ENCODE results near the gene CECR2. TPM values are rescaled to one million over a fixed set of nuclear protein-coding genes. Genes with fewer than 3 reads are reported as not detected.
"Not testable (repeated sequence)": the region's sequence is repeated elsewhere in the genome, so short reads cannot be mapped to it uniquely, and the experiment has no call there.

Gene CECR2
- total RNA-seq, 1 experiment from 2014 or later, result 4.1 TPM

DNA sequence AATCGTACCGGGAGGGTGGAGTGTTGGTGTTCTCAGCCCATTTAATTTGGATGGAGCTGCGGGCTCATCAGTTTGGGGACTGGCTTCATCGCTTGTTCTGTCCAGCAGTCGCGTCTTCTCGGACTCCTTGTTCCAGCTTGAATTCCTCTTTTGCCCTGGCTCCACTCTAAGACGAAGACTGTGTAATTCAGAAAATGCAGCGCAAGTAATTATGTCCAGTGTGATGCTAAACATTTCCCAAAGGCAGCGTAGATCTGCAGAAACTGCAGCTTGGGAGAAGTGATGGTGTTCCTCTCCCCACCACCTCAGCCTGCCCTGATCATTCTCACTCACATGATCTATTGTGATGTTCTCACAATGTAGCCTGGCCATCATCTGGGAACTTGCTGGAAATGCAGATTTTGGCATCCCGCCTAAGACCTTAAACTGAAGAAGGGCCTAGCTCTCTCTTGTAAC, 194.7 kb downstream of the CECR2 start:
- BruUV-seq (replicated peaks), result no TSS peak
- peak; percentile 25 for DNase-seq (ENCODE audit: low spot score)
- Histone ChIP-seq H3K27me3 (replicated peaks; ENCODE audit: insufficient read depth, low read depth, low read length, poor library complexity) (no peaks in the 10 kb centered on the region), H3K36me3 (ENCODE audit: insufficient read depth, low read length, poor library complexity, severe bottlenecking) (no peaks in the 10 kb centered on the region), H3K4me3 (ENCODE audit: low read depth, low read length, poor library complexity, severe bottlenecking) (no peak overlapping the region), H3K4me1 (ENCODE audit: insufficient read depth, low read length, poor library complexity, severe bottlenecking) (no peaks in the 10 kb centered on the region), H3K9me3 (ENCODE audit: low read depth, low read length, poor library complexity, severe bottlenecking) (no peaks in the 10 kb centered on the region), H3K27ac (ENCODE audit: low read depth, low read length, poor library complexity, severe bottlenecking) (no peak overlapping the region)
- TF ChIP-seq, protein P1, sequence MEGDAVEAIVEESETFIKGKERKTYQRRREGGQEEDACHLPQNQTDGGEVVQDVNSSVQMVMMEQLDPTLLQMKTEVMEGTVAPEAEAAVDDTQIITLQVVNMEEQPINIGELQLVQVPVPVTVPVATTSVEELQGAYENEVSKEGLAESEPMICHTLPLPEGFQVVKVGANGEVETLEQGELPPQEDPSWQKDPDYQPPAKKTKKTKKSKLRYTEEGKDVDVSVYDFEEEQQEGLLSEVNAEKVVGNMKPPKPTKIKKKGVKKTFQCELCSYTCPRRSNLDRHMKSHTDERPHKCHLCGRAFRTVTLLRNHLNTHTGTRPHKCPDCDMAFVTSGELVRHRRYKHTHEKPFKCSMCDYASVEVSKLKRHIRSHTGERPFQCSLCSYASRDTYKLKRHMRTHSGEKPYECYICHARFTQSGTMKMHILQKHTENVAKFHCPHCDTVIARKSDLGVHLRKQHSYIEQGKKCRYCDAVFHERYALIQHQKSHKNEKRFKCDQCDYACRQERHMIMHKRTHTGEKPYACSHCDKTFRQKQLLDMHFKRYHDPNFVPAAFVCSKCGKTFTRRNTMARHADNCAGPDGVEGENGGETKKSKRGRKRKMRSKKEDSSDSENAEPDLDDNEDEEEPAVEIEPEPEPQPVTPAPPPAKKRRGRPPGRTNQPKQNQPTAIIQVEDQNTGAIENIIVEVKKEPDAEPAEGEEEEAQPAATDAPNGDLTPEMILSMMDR (conservative IDR thresholded peaks at IDR 0.05; ENCODE audit: low read depth, low read length), result no peak
- no peak for TF ChIP-seq EZH2 (IDR thresholded peaks at IDR 0.05; ENCODE audit: borderline replicate concordance, low read depth, low read length, poor library complexity, severe bottlenecking)
- intact Hi-C loops (cut with micrococcal nuclease; ENCODE audit: unreplicated experiment), result no loop called here
- ChIA-PET CTCF (no interaction called here), POLR2A (ENCODE audit: low non-redundant PET) (no interaction called here)

DNA sequence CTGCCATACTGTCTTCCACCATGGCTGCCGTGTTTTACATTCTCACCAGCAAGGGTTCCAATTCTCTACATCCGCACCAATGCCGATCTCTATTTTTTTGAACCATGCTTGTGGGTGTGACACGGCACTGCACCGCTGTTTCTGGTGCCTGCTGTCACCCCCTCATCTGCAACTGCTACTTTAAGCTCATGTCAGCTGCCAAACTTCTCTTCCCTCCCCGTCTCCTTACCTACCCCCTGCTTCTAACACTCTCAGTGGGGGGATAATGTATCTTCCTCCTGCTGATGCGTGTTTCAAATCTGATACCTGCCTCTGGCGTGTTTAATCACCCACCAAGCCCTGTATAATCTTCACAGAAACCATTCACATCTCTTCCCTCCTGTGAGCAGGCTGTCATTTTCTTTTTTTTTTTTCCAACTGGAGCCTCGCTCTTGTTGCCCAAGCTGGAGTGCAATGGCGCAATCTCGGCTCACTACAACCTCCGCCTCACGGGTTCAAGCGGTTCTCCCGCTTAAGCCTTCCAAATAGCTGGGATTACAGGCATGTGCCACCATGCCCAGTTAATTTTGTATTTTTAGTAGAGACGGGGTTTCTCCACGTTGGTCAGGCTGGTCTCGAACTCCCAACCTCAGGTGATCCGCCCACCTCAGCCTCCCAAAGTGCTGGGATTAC, 196.9 kb downstream of the CECR2 start:
- H3K36me3 ChIP-seq (ENCODE audit: insufficient read depth, low read length, poor library complexity, severe bottlenecking); H3K9me3 ChIP-seq (ENCODE audit: low read depth, low read length, poor library complexity, severe bottlenecking); CTCF ChIA-PET; H3K4me3 ChIP-seq (ENCODE audit: low read depth, low read length, poor library complexity, severe bottlenecking); intact Hi-C loops (cut with micrococcal nuclease; ENCODE audit: unreplicated experiment); H3K27ac ChIP-seq (ENCODE audit: low read depth, low read length, poor library complexity, severe bottlenecking); H3K27me3 ChIP-seq (replicated peaks; ENCODE audit: insufficient read depth, low read depth, low read length, poor library complexity); DNase-seq (ENCODE audit: low spot score); POLR2A ChIA-PET (ENCODE audit: low non-redundant PET); BruUV-seq (replicated peaks): not testable (repeated sequence)
- H3K4me1 ChIP-seq (ENCODE audit: insufficient read depth, low read length, poor library complexity, severe bottlenecking), result peaks cover 19% of the 10 kb centered on the region

DNA sequence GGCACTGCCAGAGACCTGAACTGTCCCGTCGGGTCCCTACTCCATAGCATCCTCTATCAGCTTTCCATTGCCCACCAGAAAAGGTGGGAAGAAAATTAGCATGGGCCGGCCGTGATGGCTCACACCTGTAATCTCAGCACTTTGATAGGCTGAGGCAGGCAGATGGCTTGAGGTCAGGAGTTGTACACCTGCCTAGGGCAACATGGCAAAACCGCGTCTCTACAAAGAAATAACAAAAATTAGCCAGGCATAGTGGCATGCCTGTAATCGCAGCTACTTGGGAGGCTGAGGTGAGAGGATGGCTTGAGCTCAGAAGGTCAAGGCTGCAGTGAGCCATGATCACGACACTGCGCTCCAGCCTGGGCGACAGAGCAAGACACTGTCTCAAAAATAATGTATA, 197.5 kb downstream of the CECR2 start:
- no peak overlapping the region for H3K27ac ChIP-seq (ENCODE audit: low read depth, low read length, poor library complexity, severe bottlenecking)
- no peak overlapping the region for H3K4me3 ChIP-seq (ENCODE audit: low read depth, low read length, poor library complexity, severe bottlenecking)
- intact Hi-C loops (cut with micrococcal nuclease; ENCODE audit: unreplicated experiment), result no loop called here
- no peak for TF ChIP-seq EZH2 (IDR thresholded peaks at IDR 0.05; ENCODE audit: borderline replicate concordance, low read depth, low read length, poor library complexity, severe bottlenecking)
- TF ChIP-seq, protein P1 (conservative IDR thresholded peaks at IDR 0.05; ENCODE audit: low read depth, low read length), result no peak
- ChIA-PET POLR2A (ENCODE audit: low non-redundant PET) (no interaction called here), CTCF (no interaction called here)
- H3K4me1 ChIP-seq (ENCODE audit: insufficient read depth, low read length, poor library complexity, severe bottlenecking), result peaks cover 22% of the 10 kb centered on the region
- DNase-seq (ENCODE audit: low spot score), result no peak
- no peaks in the 10 kb centered on the region for H3K9me3 ChIP-seq (ENCODE audit: low read depth, low read length, poor library complexity, severe bottlenecking)
- no peaks in the 10 kb centered on the region for H3K27me3 ChIP-seq (replicated peaks; ENCODE audit: insufficient read depth, low read depth, low read length, poor library complexity)
- BruUV-seq (replicated peaks), result no TSS peak
- no peaks in the 10 kb centered on the region for H3K36me3 ChIP-seq (ENCODE audit: insufficient read depth, low read length, poor library complexity, severe bottlenecking)

DNA sequence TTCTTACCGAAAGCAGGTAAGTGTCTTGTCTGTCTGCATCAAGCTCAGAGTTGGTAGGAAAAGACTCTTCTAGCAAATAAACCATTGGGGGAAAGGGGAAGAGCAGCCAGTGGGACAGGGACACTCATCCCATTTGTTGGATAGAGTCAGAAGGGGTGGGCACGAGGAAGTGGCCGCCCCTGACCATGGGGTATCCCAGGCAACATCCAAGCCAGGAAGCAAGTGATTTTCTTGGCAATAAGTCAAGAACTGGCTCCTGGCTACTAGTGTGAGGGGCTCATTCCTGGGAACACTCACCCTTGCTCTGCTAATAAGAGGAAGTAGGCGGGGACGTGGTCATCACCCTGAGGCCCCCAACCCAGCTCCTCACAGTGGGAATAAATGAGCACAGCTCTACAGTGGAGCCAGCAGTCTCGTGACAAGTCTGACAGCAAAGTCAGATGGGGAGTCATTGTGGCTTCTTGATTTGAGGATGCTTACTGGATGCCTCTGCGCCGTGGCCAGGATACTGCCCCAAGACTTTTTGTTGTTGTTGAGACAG, 200.8 kb downstream of the CECR2 start:
- intact Hi-C loops (cut with micrococcal nuclease; ENCODE audit: unreplicated experiment), result loop anchor here (10.0 kb wide), 1 partner anchor 75 kb away; no protein-coding TSS in a partner anchor
- POLR2A ChIA-PET (ENCODE audit: low non-redundant PET), result no interaction called here
- no peaks in the 10 kb centered on the region for H3K36me3 ChIP-seq (ENCODE audit: insufficient read depth, low read length, poor library complexity, severe bottlenecking)
- no peaks in the 10 kb centered on the region for H3K9me3 ChIP-seq (ENCODE audit: low read depth, low read length, poor library complexity, severe bottlenecking)
- no TSS peak for BruUV-seq (replicated peaks)
- TF ChIP-seq EZH2 (IDR thresholded peaks at IDR 0.05; ENCODE audit: borderline replicate concordance, low read depth, low read length, poor library complexity, severe bottlenecking), result no peak
- TF ChIP-seq, protein P1 (conservative IDR thresholded peaks at IDR 0.05; ENCODE audit: low read depth, low read length), result no peak
- H3K4me1 ChIP-seq (ENCODE audit: insufficient read depth, low read length, poor library complexity, severe bottlenecking), result peaks cover 22% of the 10 kb centered on the region
- peak; percentile 15 for DNase-seq (ENCODE audit: low spot score)
- no peaks in the 10 kb centered on the region for H3K27me3 ChIP-seq (replicated peaks; ENCODE audit: insufficient read depth, low read depth, low read length, poor library complexity)
- H3K4me3 ChIP-seq (ENCODE audit: low read depth, low read length, poor library complexity, severe bottlenecking), result no peak overlapping the region
- no peak overlapping the region for H3K27ac ChIP-seq (ENCODE audit: low read depth, low read length, poor library complexity, severe bottlenecking)
- CTCF ChIA-PET, result no interaction called here

Data from A673 (cell line).